CD4-positive, alpha-beta T cell (primary cell): ENCODE results near the gene RET. TPM values are rescaled to one million over a fixed set of nuclear protein-coding genes. Genes with fewer than 3 reads are reported as not detected.
A peak's percentile ranks its signal among the peaks of the same experiment; 100 is the strongest.

ENCODE experiments used
- ATAC-seq: fragments of 200-7000 bp; cut with Tn5 transposase; one replicate; pipeline ENCODE4 v1.10.0; 2022; ENCODE audit warnings: mild to moderate bottlenecking; ENCODE audit not compliant: poor library complexity
- CTCF ChIA-PET: fragments of 350-600 bp; sonication (Branson Sonifier 250); formaldehyde crosslinking; loops from one replicate; lab custom pipeline; 2021; ENCODE audit warnings: antibody characterized with exemption, inconsistent platforms; lab: Charles Lee
- POLR2A ChIA-PET: fragments of 350-600 bp; sonication (Branson Sonifier 250); formaldehyde crosslinking; loops from one replicate; lab custom pipeline; 2021; ENCODE audit warnings: antibody characterized with exemption, inconsistent platforms; lab: Charles Lee
- DNase-seq, 14 experiments: peaks; one replicate each; pipeline ENCODE4 v3.0.0-alpha.2; 2013 to 2020; ENCODE audit warnings: mixed read lengths in 2 of 14
- H3K27ac ChIP-seq, 2 donors: one replicate each; pipeline versions ENCODE4 v1.5.1 to v1.7.0; 2013; ENCODE audit warnings: low read length in 2 of 2, low read depth in 1 of 2, mild to moderate bottlenecking in 1 of 2
- H3K27me3 ChIP-seq, 2 experiments: 1 replicate in 1 of 2; 2 replicates in 1 of 2; pipeline versions ENCODE4 v1.6.1 to v1.7.0; 2013; ENCODE audit warnings: low read length in 2 of 2, control low read depth in 1 of 2, mild to moderate bottlenecking in 1 of 2, moderate library complexity in 1 of 2; ENCODE audit not compliant: insufficient read depth in 2 of 2, control insufficient read depth in 1 of 2
- H3K36me3 ChIP-seq: one replicate; pipeline ENCODE4 v1.6.1; 2013; ENCODE audit warnings: low read length, control low read depth; ENCODE audit not compliant: insufficient read depth
- H3K4me1 ChIP-seq: one replicate; pipeline ENCODE4 v1.6.1; 2013; ENCODE audit warnings: low read length, control low read depth; ENCODE audit not compliant: insufficient read depth
- H3K4me3 ChIP-seq: one replicate; pipeline ENCODE4 v1.5.1; 2013; ENCODE audit warnings: mild to moderate bottlenecking, low read length, moderate library complexity
- H3K9me3 ChIP-seq, 2 experiments: 1 replicate in 1 of 2; 2 replicates in 1 of 2; pipeline versions ENCODE4 v1.6.1 to v1.7.0; 2013; ENCODE audit warnings: low read length in 2 of 2, mild to moderate bottlenecking in 2 of 2, control low read depth in 1 of 2, moderate library complexity in 1 of 2; ENCODE audit not compliant: control insufficient read depth in 1 of 2, insufficient read depth in 1 of 2
- H3K27ac Mint-ChIP-seq: one replicate; pipeline ENCODE4 v1.8.0; 2020; ENCODE audit warnings: mixed read lengths
- H3K27me3 Mint-ChIP-seq: one replicate; pipeline ENCODE4 v1.8.0; 2021; ENCODE audit warnings: mixed read lengths
- H3K36me3 Mint-ChIP-seq: one replicate; pipeline ENCODE4 v1.8.0; 2021; ENCODE audit warnings: low read depth, mixed read lengths
- H3K4me1 Mint-ChIP-seq: one replicate; pipeline ENCODE4 v1.8.0; 2021; ENCODE audit warnings: low read depth, mixed read lengths
- H3K4me3 Mint-ChIP-seq: one replicate; pipeline ENCODE4 v1.8.0; 2020; ENCODE audit warnings: mild to moderate bottlenecking, mixed read lengths
- H3K9me3 Mint-ChIP-seq: one replicate; pipeline ENCODE4 v1.8.0; 2020; ENCODE audit warnings: mixed read lengths
- CTCF ChIP-seq: fragments of 200-600 bp; IDR thresholded peaks from one replicate; pipeline ENCODE4 v1.8.0; 2022; ENCODE audit warnings: antibody characterized with exemption, mild to moderate bottlenecking
- intact Hi-C, 2 experiments: fragments of 100-400 bp; cut with DNase I in 1 of 2; cut with micrococcal nuclease in 1 of 2; formaldehyde crosslinking; loops; one replicate each; pipeline versions ENCODE4 v1.15.1 to v1.9.0; 2023 to 2025; cut with DNase I, micrococcal nuclease
- total RNA-seq, 174 experiments: library from RNA in 2 of 174; stranded (reverse) in 2 of 174; gene quantifications; one replicate each; pipeline ENCODE4 v1.2.3 and lab custom pipeline; 2021 to 2026

RET gene
- total RNA-seq, 2 experiments from 2014 or later = not detected

GRCh38 chr10:43041422-43042342, 35.2 kb upstream of the RET start:
- DNase-seq = peak in 2 of 14 experiments; percentile 4 to 21
- H3K4me3 ChIP-seq = no peak overlapping the region
- ChIA-PET CTCF (no interaction called here), POLR2A (no interaction called here)
- Mint-ChIP-seq H3K27ac (no peak overlapping the region), H3K9me3 (no peaks in the 10 kb centered on the region), H3K27me3 (no peaks in the 10 kb centered on the region), H3K4me3 (no peak overlapping the region), H3K36me3 (no peaks in the 10 kb centered on the region), H3K4me1 (no peaks in the 10 kb centered on the region)
- H3K27me3 ChIP-seq = no peaks in the 10 kb centered on the region
- no peaks in the 10 kb centered on the region for H3K4me1 ChIP-seq
- H3K27ac ChIP-seq = no peak overlapping the region
- intact Hi-C loops = no loop called here
- ATAC-seq = no peak
- H3K9me3 ChIP-seq = no peaks in the 10 kb centered on the region
- TF ChIP-seq CTCF = no peak
- H3K36me3 ChIP-seq = no peaks in the 10 kb centered on the region

- Histone ChIP-seq H3K9me3 (no peaks in the 10 kb centered on the region), H3K27me3 (no peaks in the 10 kb centered on the region), H3K4me1 (no peaks in the 10 kb centered on the region), H3K27ac (no peak overlapping the region), H3K36me3 (no peaks in the 10 kb centered on the region), H3K4me3 (no peak overlapping the region)
- no peak overlapping the region for H3K27ac Mint-ChIP-seq
- ChIA-PET POLR2A (no interaction called here), CTCF (no interaction called here)
- H3K4me3 Mint-ChIP-seq = no peak overlapping the region
- no peaks in the 10 kb centered on the region for H3K9me3 Mint-ChIP-seq
- TF ChIP-seq CTCF = no peak
- no peaks in the 10 kb centered on the region for H3K36me3 Mint-ChIP-seq
- no peaks in the 10 kb centered on the region for H3K27me3 Mint-ChIP-seq
- no peaks in the 10 kb centered on the region for H3K4me1 Mint-ChIP-seq
- ATAC-seq = no peak
- peak in 2 of 14 experiments; percentile 4 to 29 for DNase-seq
- intact Hi-C loops = no loop called here
These were observed 34.1 kb upstream of the RET start for GRCh38 chr10:43042503-43043341.

GRCh38 chr10:43043342-43043772, 33.5 kb upstream of the RET start:
- H3K27ac ChIP-seq = no peak overlapping the region
- H3K9me3 Mint-ChIP-seq = no peaks in the 10 kb centered on the region
- H3K36me3 Mint-ChIP-seq = no peaks in the 10 kb centered on the region
- no peaks in the 10 kb centered on the region for H3K4me1 Mint-ChIP-seq
- intact Hi-C loops = no loop called here
- ATAC-seq = no peak
- no peak overlapping the region for H3K4me3 ChIP-seq
- H3K4me1 ChIP-seq = no peaks in the 10 kb centered on the region
- no peak overlapping the region for H3K4me3 Mint-ChIP-seq
- H3K9me3 ChIP-seq = no peaks in the 10 kb centered on the region
- POLR2A ChIA-PET = no interaction called here
- no peak for TF ChIP-seq CTCF
- CTCF ChIA-PET = no interaction called here
- peak in 1 of 14 experiments; percentile 26 for DNase-seq
- no peaks in the 10 kb centered on the region for H3K27me3 Mint-ChIP-seq
- no peaks in the 10 kb centered on the region for H3K36me3 ChIP-seq
- no peak overlapping the region for H3K27ac Mint-ChIP-seq
- no peaks in the 10 kb centered on the region for H3K27me3 ChIP-seq
